Ureter (tissue), 1 donor: ENCODE results near the gene FDXR. TPM values are rescaled to one million over a fixed set of nuclear protein-coding genes. Genes with fewer than 3 reads are reported as not detected.

ENCODE experiments used
- total RNA-seq: library from RNA; stranded (reverse); gene quantifications from one replicate; pipeline ENCODE4 v1.2.4, GENCODE V29; 2023
- donor health status: DM: yes; HTN: yes; CAD: no.

The FDXR gene
- total RNA-seq, 1 donor from 2014 or later, result 18.4 TPM

Other genes with a start within 250 kb of the FDXR start
- 0.73 TPM for gene CD300E, start 249.3 kb downstream of the FDXR start, total RNA-seq
- gene CD300LF, start 160.1 kb downstream of the FDXR start, total RNA-seq, result 2.5 TPM
- gene RAB37, start 135.7 kb downstream of the FDXR start, total RNA-seq, result 2.3 TPM
- gene NHERF1, start 124.4 kb downstream of the FDXR start, total RNA-seq, result 20.6 TPM
- 65.1 TPM for gene NAT9, start 96.6 kb downstream of the FDXR start, total RNA-seq
- 0.23 TPM for gene GRIN2C, start 13.1 kb downstream of the FDXR start, total RNA-seq
- gene FADS6, start 20.6 kb upstream of the FDXR start, total RNA-seq, result 7.3 TPM
- gene USH1G, start 50.3 kb upstream of the FDXR start, total RNA-seq, result 1.4 TPM
- not detected for gene OTOP2, start 51.3 kb upstream of the FDXR start, total RNA-seq
- not detected for gene OTOP3, start 62.9 kb upstream of the FDXR start, total RNA-seq
- 78.1 TPM for gene HID1, start 99.8 kb upstream of the FDXR start, total RNA-seq
- gene CDR2L, start 114.6 kb upstream of the FDXR start, total RNA-seq, result 11.4 TPM
- gene MRPL58, start 139.7 kb upstream of the FDXR start, total RNA-seq, result 32.1 TPM
- 270 TPM for gene ATP5PD, start 174.0 kb upstream of the FDXR start, total RNA-seq
- 25.3 TPM for gene KCTD2, start 174.2 kb upstream of the FDXR start, total RNA-seq
- 77.7 TPM for gene SLC16A5, start 215.0 kb upstream of the FDXR start, total RNA-seq
- gene ARMC7, start 237.0 kb upstream of the FDXR start, total RNA-seq, result 13.8 TPM